Thyroid gland (tissue), 4 donors: ENCODE measurements around the gene VAMP5. TPM values are rescaled to one million over a fixed set of nuclear protein-coding genes. Genes with fewer than 3 reads are reported as not detected.
"Not testable (repeated sequence)": the region's sequence is repeated elsewhere in the genome, so short reads cannot be mapped to it uniquely, and the experiment has no call there.

Experiments used
- DNase-seq, 2 donors: peaks; one replicate each; pipeline ENCODE4 v3.0.0-alpha.2; 2019
- H3K27ac ChIP-seq, 3 donors: fragments of 200-600 bp; sonication (generic); 1 replicate in 2 of 3; 2 replicates in 1 of 3; pipeline ENCODE4 v1.5.1; 2016 to 2019; ENCODE audit warnings: mild to moderate bottlenecking in 1 of 3, moderate library complexity in 1 of 3
- H3K27me3 ChIP-seq: fragments of 200-600 bp; sonication (generic); one replicate; pipeline ENCODE4 v1.5.1; 2019
- H3K36me3 ChIP-seq, 2 donors: fragments of 200-600 bp; sonication (generic); one replicate each; pipeline ENCODE4 v1.5.1; 2016 to 2019
- H3K4me1 ChIP-seq, 2 donors: fragments of 200-600 bp; sonication (generic); one replicate each; pipeline ENCODE4 v1.5.1; 2017 to 2019
- H3K4me3 ChIP-seq, 3 donors: fragments of 200-600 bp; sonication (generic); replicated peaks in 1 of 3; 1 replicate in 2 of 3; 2 replicates in 1 of 3; pipeline ENCODE4 v1.5.1; 2016; ENCODE audit warnings: mild to moderate bottlenecking in 1 of 3
- H3K9me3 ChIP-seq: fragments of 200-600 bp; sonication (generic); one replicate; pipeline ENCODE4 v1.5.1; 2017
- POLR2A ChIP-seq, 2 donors: fragments of 450-650 bp; IDR thresholded peaks; one replicate each; pipeline ENCODE4 v1.6.1; 2017; ENCODE audit warnings: antibody characterized with exemption in 2 of 2, mild to moderate bottlenecking in 2 of 2, moderate library complexity in 1 of 2
- WGBS, 2 donors: methylation state at CpG; one replicate each; pipeline ENCODE4 v1.1.5; 2017; 5-methylcytosine and 5-hydroxymethylcytosine counted together
- intact Hi-C: fragments of 100-400 bp; cut with DNase I; formaldehyde crosslinking; loops from one replicate; pipeline ENCODE4 v1.15.1; 2023
- total RNA-seq, 4 donors: library from RNA; depleted of rRNA; stranded (reverse); fragments of >200 nt; gene quantifications; one replicate each; pipeline ENCODE4 v1.2.3, GENCODE V29; 2016
- TF ChIP-seq, protein P1 (sequence below), 6 experiments: fragments of 200-600 bp in 3 of 6; fragments of 450-650 bp in 3 of 6; sonication (generic) in 3 of 6; IDR thresholded peaks; one replicate each; pipeline ENCODE4 v1.5.1; 2016 to 2019; ENCODE audit warnings: antibody characterized with exemption in 6 of 6, mild to moderate bottlenecking in 2 of 6, inconsistent platforms in 1 of 6, moderate library complexity in 1 of 6

VAMP5 gene
- total RNA-seq, 4 donors from 2014 or later, result 13.6 to 41.3 (median 20.7) TPM

DNA sequence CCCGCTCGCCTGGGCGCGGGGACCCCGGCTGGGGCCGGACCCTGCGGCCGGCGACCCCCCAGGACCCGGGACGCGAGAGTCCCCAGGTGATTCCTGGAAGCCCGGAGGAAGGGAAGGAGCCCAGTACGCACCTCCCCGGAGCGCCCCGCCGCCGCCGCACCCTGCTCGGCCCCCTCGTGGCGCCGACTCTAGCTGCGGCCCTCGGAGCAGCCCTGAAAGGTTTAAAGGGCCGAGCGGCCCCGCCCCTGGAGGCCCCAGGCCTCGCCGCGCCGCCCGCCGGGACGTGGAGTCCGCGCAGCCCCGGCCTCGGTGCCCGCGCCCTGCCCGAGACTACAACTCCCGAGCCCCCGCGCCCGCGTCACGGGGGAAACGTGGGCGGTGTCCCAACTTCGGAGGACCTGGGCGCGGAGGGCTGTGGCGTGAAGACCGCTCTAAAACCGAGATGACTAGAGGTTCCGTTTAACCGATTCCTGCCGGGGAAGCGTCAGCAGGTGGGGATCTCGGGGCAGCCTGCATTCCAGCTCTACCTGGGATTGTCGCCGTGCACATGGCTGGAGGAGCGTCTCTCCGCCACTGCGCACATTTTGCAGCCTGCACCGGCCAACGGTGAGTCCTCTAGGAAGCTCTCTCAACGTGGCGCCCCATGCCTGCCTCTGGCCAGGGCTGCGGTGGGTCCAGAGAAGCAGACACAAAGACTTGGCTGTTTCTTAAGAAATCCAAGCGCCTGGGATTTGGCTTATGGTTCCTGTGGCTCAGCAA lies 18.4 kb downstream of the VAMP5 start, which contains the start of gene TMEM150A:
TSS of gene TMEM150A (minus strand) at position 223 of the 759 bp plus-strand sequence. CDS start 750 bp downstream, outside the sequence.
- 0% methylated on average over 14 to 29 of the region's 73 CpGs for WGBS, 2 donors
- H3K4me3 ChIP-seq, result peak within 1 kb of the TSS; percentile 51 to 60 (median 52)
- DNase-seq, result peak; percentile 97
- H3K36me3 ChIP-seq, result peaks cover 0 to 6% of the 10 kb centered on the region in 2 donors
- peak within 1 kb of the TSS; percentile 42 to 76 (median 63) for H3K27ac ChIP-seq
- no peaks in the 10 kb centered on the region for H3K9me3 ChIP-seq
- peak; percentile 58 to 90 for TF ChIP-seq POLR2A (IDR thresholded peaks at IDR 0.05)
- TF ChIP-seq, protein P1, sequence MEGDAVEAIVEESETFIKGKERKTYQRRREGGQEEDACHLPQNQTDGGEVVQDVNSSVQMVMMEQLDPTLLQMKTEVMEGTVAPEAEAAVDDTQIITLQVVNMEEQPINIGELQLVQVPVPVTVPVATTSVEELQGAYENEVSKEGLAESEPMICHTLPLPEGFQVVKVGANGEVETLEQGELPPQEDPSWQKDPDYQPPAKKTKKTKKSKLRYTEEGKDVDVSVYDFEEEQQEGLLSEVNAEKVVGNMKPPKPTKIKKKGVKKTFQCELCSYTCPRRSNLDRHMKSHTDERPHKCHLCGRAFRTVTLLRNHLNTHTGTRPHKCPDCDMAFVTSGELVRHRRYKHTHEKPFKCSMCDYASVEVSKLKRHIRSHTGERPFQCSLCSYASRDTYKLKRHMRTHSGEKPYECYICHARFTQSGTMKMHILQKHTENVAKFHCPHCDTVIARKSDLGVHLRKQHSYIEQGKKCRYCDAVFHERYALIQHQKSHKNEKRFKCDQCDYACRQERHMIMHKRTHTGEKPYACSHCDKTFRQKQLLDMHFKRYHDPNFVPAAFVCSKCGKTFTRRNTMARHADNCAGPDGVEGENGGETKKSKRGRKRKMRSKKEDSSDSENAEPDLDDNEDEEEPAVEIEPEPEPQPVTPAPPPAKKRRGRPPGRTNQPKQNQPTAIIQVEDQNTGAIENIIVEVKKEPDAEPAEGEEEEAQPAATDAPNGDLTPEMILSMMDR (IDR thresholded peaks at IDR 0.05), result peak in 3 of 6 experiments; percentile 45 to 62 (median 50)
- intact Hi-C loops, result no loop called here
- H3K4me1 ChIP-seq, result peaks cover 29 to 45% of the 10 kb centered on the region in 2 donors
- H3K27me3 ChIP-seq, result no peaks in the 10 kb centered on the region

GRCh38 chr2:85604133-85604444 lies 19.9 kb downstream of the VAMP5 start:
- H3K27me3 ChIP-seq, DNase-seq, intact Hi-C loops, H3K9me3 ChIP-seq, H3K4me3 ChIP-seq: not testable (repeated sequence)
- H3K27ac ChIP-seq, result peak overlapping the region; percentile 33 to 78 (median 45)
- H3K36me3 ChIP-seq, result peaks cover 3 to 15% of the 10 kb centered on the region in 2 donors
- H3K4me1 ChIP-seq, result peaks cover 29 to 45% of the 10 kb centered on the region in 2 donors
- 50 to 62% methylated on average over 3 of the region's 3 CpGs for WGBS, 2 donors

GRCh38 chr2:85604568-85605339 lies 20.5 kb downstream of the VAMP5 start:
- peak in 1 of 2 donors; percentile 38 for DNase-seq
- intact Hi-C loops, result no loop called here
- H3K27me3 ChIP-seq, result no peaks in the 10 kb centered on the region
- TF ChIP-seq, protein P1 (IDR thresholded peaks at IDR 0.05), result no peak
- no peak for TF ChIP-seq POLR2A (IDR thresholded peaks at IDR 0.05)
- H3K4me1 ChIP-seq, result peaks cover 29 to 45% of the 10 kb centered on the region in 2 donors
- H3K4me3 ChIP-seq, result no peak overlapping the region
- peak overlapping the region; percentile 33 to 78 (median 45) for H3K27ac ChIP-seq
- H3K9me3 ChIP-seq, result no peaks in the 10 kb centered on the region
- WGBS, 2 donors, result 54 to 57% methylated on average over 5 to 6 of the region's 6 CpGs
- H3K36me3 ChIP-seq, result peaks cover 7 to 13% of the 10 kb centered on the region in 2 donors

GRCh38 chr2:85605406-85606115 lies 21.3 kb downstream of the VAMP5 start:
- no peak overlapping the region for H3K4me3 ChIP-seq
- peak overlapping the region; percentile 33 to 78 (median 45) for H3K27ac ChIP-seq
- DNase-seq, result peak in 1 of 2 donors; percentile 71
- H3K9me3 ChIP-seq, result no peaks in the 10 kb centered on the region
- H3K36me3 ChIP-seq, result peaks cover 7 to 13% of the 10 kb centered on the region in 2 donors
- H3K27me3 ChIP-seq, result no peaks in the 10 kb centered on the region
- no peak for TF ChIP-seq POLR2A (IDR thresholded peaks at IDR 0.05)
- TF ChIP-seq, protein P1 (IDR thresholded peaks at IDR 0.05), result no peak
- intact Hi-C loops, result no loop called here
- WGBS, 2 donors, result 35 to 58% methylated on average over 4 of the region's 4 CpGs
- peaks cover 33 to 50% of the 10 kb centered on the region in 2 donors for H3K4me1 ChIP-seq

DNA sequence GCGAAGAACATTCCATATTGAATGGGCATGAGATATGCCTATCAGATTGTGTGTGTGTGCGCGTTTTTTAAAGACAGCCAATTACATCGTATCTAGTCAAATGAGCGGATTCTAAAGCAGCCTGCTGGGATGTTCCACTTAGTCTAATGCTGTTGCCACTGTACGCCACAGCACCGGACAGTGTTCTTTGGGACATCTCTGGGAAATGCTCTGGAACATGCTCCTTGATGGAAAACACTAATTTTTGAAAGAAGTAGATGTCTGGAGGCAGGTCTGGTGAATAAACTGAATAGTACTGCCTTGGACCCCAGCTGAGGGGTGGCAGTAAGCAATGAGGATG lies 21.9 kb downstream of the VAMP5 start:
- intact Hi-C loops, result no loop called here
- peaks cover 7 to 13% of the 10 kb centered on the region in 2 donors for H3K36me3 ChIP-seq
- no peaks in the 10 kb centered on the region for H3K27me3 ChIP-seq
- H3K27ac ChIP-seq, result peak overlapping the region in 1 of 3 donors; percentile 4
- peaks cover 36 to 47% of the 10 kb centered on the region in 2 donors for H3K4me1 ChIP-seq
- TF ChIP-seq POLR2A (IDR thresholded peaks at IDR 0.05), result no peak
- TF ChIP-seq, protein P1 (IDR thresholded peaks at IDR 0.05), result no peak
- DNase-seq, result no peak
- H3K4me3 ChIP-seq, result no peak overlapping the region
- 82 to 91% methylated on average over 7 of the region's 7 CpGs for WGBS, 2 donors
- H3K9me3 ChIP-seq, result no peaks in the 10 kb centered on the region
